Activated CD8-positive, alpha-beta memory T cell treated with anti-CD3 and anti-CD28 coated beads for 24 hours (primary cell): Measurements from ENCODE around the gene NCAM1.

Experiments
- DNase-seq: peaks from one replicate; pipeline ENCODE4 v3.0.0-alpha.2; 2020

The NCAM1 gene

GRCh38 chr11:113090716-113091480 is 129.7 kb downstream of the NCAM1 start:
- DNase-seq: no peak

DNA sequence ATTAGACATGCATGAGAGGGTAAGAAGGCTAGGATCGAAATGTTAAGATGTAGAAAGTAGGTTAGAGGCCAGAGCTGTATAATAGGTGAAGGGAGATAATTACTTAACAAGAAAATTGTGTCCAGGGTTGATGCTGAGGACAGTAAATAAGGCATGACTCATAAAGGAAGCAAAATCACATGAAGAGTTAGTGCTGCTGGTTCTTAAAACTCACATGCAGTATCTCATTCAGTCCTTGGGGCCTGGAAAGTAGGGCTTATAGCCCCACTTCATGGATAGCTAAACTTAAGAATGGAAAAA is 130.2 kb downstream of the NCAM1 start:
- DNase-seq: no peak

DNA sequence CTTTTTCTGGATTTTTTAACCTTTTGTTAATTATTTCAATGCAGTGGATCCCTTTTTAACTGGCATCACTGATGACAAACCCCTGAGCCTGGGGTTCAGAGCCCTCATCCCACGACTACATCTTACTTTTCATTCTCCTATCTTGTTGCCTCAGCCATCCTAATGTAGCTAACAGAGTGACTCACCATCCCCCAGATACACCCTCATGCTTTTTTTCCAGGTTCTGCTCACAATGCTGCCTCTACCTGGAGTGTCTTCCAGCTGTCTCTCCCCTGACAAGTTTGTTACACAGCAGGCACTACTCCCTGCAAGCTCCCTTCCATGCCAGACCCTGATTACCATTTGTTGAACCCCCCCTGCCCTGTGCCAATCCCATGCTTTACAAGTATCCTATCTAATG is 135.4 kb downstream of the NCAM1 start:
- no peak for DNase-seq

GRCh38 chr11:113103932-113104690 is 142.9 kb downstream of the NCAM1 start:
- no peak for DNase-seq

DNA sequence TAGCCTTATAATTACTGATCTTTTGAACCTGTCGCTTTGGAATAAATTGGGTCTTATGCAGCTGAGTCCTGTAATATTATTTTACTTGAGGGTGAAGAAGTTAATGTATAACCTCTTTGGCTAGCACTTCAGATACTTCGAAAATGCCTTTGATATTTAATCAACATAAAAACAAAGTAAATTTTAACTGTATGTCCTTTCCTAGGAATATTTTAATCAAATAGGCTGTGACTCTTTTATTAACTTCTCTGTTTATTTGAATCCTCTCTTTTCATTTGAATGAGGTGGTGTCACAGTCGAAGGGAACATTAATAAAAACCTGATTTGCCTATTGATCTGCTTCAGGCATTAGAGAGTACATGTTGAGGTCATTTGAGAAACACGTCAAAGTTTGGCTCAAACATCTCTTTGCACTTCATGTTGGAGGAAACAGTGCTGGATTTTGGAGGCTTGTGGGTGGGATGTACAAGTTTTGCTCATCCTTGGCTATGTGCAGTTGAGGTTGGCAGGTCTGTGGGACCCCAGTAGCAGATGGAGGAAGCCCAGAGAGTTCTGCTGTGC is 143.6 kb downstream of the NCAM1 start:
- no peak for DNase-seq

- DNase-seq: no peak
Measured at GRCh38 chr11:113105592-113105991, 144.4 kb downstream of the NCAM1 start.

DNA sequence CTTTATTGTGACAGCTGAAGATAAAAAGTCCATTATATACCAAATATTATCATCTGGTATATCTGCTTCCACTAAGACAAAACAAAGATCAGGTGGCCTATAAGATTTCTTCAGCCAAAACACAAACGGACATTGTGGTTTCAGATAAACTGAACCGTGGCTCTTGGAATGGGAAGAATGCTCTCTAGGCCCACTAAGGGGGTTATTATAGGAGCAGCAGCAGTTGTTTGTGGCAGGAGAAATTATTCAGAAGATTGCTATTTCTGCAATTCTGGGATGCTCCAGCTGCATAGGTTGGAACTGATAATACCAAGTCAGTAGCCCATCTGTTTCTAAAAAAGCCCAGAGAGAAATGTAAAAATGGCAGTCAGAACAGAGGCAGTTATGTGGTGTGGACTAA is 145.3 kb downstream of the NCAM1 start:
- no peak for DNase-seq

DNA sequence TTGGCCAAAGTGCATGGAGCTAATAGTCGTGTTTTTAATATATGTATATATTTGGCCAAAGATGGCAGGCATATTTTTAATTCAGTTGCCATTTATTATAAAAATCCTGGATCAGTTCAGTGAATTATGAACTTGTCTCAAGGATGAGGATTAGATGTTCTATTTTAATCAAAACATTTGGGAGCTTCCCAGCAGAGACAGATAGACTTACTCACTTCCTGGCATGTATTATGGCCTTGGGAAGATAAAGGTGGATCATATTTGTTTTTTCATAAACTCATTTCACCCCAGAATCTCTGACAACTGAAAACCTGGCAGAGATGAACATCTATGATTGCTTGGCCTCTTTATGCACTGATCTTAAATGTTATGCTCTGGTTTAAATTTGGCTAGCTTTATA is 148.8 kb downstream of the NCAM1 start:
- no peak for DNase-seq

GRCh38 chr11:113111156-113111555 is 149.9 kb downstream of the NCAM1 start:
- no peak for DNase-seq

- DNase-seq: no peak
Measured at GRCh38 chr11:113112307-113112706, 151.1 kb downstream of the NCAM1 start.

DNA sequence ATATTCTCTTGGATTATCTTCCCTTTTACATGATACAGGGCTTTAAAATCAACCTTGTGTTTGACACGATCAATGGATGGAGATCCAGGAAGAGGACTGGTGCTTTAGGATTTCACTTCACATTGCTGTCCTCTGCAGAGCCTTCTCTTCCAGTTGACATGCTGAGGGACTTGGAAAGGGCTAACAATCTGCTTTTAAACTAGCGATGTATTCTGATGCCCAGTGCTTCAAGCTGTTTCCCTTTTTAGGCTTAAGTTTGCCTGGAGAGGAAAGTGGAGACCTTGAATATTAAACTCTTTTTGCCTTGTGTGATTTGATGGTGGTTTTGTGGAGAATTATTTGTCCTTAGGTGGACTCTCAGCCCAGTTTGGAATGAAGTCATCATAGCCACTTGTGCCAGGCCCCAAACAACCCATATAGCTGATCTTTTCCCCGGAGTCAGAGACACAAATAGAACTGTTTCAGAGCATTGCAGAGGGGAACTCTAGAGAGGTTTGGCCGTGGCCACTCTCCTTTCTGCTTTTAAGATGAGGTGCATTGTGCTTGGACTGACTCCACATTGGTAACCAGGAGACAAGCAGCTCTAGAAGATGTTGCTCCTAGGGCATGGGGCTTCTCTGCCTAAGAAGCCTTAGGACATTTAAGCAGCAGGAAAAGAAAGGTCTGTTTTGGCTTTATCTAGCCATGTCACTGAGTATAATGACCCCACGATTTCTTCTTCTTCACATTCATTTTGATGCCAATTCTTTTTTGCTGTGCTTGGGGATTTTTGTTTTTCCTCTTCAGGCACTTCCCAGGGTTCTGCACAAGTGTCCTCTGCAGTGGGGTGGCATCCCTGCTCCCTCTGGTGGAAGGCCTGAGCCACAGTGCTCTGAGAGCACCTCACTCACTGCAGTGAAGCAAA is 152.8 kb downstream of the NCAM1 start:
- DNase-seq: no peak

DNA sequence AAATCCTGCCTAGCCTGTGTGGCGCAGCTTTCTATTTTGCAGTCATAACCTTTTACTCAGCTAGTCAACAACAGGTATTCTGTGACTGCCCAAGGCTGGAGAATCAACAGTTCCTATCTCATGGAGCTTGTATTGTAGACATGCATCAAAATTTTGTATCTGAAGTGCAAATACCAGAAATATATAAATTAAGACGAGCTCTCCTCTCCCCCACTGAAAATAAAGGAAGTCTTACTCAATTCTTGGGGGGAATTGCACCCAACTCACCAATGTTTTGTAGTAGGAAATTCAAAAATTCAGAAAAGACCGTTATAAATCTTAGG is 153.4 kb downstream of the NCAM1 start:
- DNase-seq: no peak

DNA sequence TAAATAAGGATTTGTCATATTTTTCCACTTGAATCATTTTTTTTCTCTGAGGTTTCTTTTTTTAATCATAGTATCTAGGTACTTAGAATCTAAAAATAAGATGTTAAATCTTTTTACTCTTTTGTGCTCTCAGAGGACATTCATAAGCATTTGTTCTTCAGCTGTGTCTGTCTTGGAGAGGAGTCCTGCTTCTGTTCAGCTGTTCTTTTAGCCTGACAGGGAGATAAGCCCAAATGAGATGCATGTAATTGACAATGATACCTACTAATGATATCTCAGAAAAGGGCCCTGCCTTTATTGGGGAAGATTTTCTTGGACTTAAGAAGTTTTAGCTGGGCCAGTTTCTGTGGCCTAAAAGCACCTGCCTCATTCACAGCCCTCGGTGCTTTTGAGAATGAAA is 156.9 kb downstream of the NCAM1 start:
- DNase-seq: no peak

DNA sequence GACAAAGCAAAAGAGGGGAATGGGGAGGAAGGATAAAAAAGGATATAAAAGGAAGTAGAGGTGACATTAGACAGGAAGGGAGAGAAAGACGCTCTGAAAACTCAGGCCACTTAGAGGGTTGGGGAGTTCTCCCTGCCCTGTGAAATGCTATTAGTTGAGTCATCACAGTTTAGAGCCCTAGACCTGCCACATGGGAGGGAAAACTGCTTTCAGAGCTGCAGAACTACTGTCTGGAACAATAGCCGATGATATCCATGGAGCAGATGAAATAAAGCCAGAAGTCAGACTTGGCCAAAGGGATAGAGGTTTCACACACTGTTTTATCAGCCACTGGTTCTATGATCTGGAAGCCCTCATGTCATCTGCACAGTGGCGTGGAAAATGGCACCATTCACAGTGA is 157.9 kb downstream of the NCAM1 start:
- DNase-seq: no peak

- DNase-seq: no peak
Measured at GRCh38 chr11:113119966-113120736, 158.9 kb downstream of the NCAM1 start.

DNA sequence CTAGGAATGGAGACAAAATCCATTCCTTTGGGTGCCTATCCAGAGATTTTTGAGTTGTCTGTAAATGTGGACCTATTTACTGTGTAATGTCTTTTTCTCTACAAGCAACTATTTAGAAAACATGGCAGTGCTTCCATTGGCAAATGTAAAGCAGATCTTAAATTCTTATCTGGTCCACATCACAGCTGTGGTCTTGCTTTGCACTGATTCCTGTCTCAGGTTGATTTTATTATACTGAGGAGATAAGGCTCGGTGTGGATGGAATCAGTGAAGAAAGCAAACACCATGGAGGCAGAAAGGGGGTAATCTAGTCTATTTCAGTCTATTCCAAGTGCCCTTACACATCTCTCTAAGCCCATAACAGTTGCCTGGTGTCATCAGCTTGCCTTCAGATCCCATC is 160.5 kb downstream of the NCAM1 start:
- no peak for DNase-seq

- DNase-seq: no peak
Measured at GRCh38 chr11:113124006-113124405, 162.8 kb downstream of the NCAM1 start.

GRCh38 chr11:113124578-113124977 is 163.4 kb downstream of the NCAM1 start:
- no peak for DNase-seq

GRCh38 chr11:113129261-113129992 is 168.2 kb downstream of the NCAM1 start:
- DNase-seq: no peak

GRCh38 chr11:113131036-113131775 is 170.0 kb downstream of the NCAM1 start:
- no peak for DNase-seq

DNA sequence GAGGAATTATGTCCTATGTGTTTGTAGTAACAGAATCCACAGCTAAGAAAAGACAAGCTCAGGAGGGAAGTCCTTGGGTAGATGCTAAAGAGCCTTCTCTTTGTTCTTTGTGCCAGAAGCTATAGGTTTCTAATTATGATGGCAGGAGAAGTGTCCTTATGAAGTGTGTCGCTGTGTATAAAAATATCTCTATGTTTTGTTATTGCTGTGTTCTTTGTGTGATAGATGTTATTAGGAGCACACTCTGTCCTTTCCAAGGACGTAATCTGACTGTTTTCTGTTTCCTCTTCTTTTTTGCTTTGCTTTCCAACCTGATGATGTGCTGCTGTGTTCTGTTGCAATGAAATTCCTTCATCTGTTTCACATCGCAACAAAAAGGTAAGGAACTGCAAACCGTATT is 171.9 kb downstream of the NCAM1 start:
- DNase-seq: no peak
